MM.1S (cell line): ENCODE data around the gene SVEP1.

ENCODE experiments used
- DNase-seq: peaks from one replicate; pipeline ENCODE4 v3.0.0-alpha.2; 2015
- H2AFZ ChIP-seq: fragments of 300-600 bp; sonication (generic); 2 replicates; pipeline ENCODE4 v1.6.0; 2016; ENCODE audit warnings: antibody characterized with exemption, low read length
- H3F3A ChIP-seq: fragments of 300-600 bp; sonication (generic); 2 replicates; pipeline ENCODE4 v1.6.1; 2016; ENCODE audit warnings: mild to moderate bottlenecking, antibody characterized with exemption, low read length, moderate library complexity, mixed read lengths; ENCODE audit not compliant: insufficient read depth
- H3K27ac ChIP-seq: fragments of 300-600 bp; sonication (generic); 2 replicates; pipeline ENCODE4 v1.5.1; 2016; ENCODE audit warnings: mild to moderate bottlenecking, low read length
- H3K27me3 ChIP-seq: fragments of 300-600 bp; sonication (generic); replicated peaks from 2 replicates; pipeline ENCODE4 v1.6.0; 2016; ENCODE audit warnings: low read length; ENCODE audit not compliant: insufficient read depth
- H3K36me3 ChIP-seq: fragments of 300-600 bp; sonication (generic); replicated peaks from 2 replicates; pipeline ENCODE4 v1.6.1; 2016; ENCODE audit warnings: mild to moderate bottlenecking, low read length, mixed read lengths; ENCODE audit not compliant: insufficient read depth
- H3K4me1 ChIP-seq: fragments of 300-600 bp; sonication (generic); 2 replicates; pipeline ENCODE4 v1.6.1; 2016; ENCODE audit warnings: low read length, mixed read lengths
- H3K4me2 ChIP-seq: fragments of 300-600 bp; sonication (generic); 2 replicates; pipeline ENCODE4 v1.6.0; 2016; ENCODE audit warnings: low read depth, low read length
- H3K4me3 ChIP-seq: fragments of 300-600 bp; sonication (generic); 2 replicates; pipeline ENCODE4 v1.5.1; 2016; ENCODE audit warnings: low read length, mixed read lengths
- H3K79me2 ChIP-seq: fragments of 300-600 bp; sonication (generic); 2 replicates; pipeline ENCODE4 v1.6.1; 2016; ENCODE audit warnings: mixed run types, low read length, mixed read lengths
- H3K9ac ChIP-seq: fragments of 300-600 bp; sonication (generic); 2 replicates; pipeline ENCODE4 v1.6.1; 2016; ENCODE audit warnings: low read length, mixed read lengths
- H3K9me2 ChIP-seq: fragments of 300-600 bp; sonication (generic); replicated peaks from 2 replicates; pipeline ENCODE4 v1.6.1; 2016; ENCODE audit warnings: mild to moderate bottlenecking, low read length, mixed read lengths; ENCODE audit not compliant: insufficient read depth
- H3K9me3 ChIP-seq: fragments of 300-600 bp; sonication (generic); replicated peaks from 2 replicates; pipeline ENCODE4 v1.6.1; 2016; ENCODE audit warnings: mild to moderate bottlenecking, low read length, mixed read lengths; ENCODE audit not compliant: insufficient read depth
- H4K20me1 ChIP-seq: fragments of 300-600 bp; sonication (generic); 2 replicates; pipeline ENCODE4 v1.6.1; 2016; ENCODE audit warnings: mild to moderate bottlenecking, low read length, moderate library complexity, mixed read lengths; ENCODE audit not compliant: insufficient read depth
- EZH2 ChIP-seq: fragments of 300-600 bp; sonication (generic); optimal IDR thresholded peaks from 2 replicates; pipeline ENCODE3; 2017; ENCODE audit warnings: low read depth, mild to moderate bottlenecking, antibody characterized with exemption, low read length, mixed read lengths
- EZH2phosphoT487 ChIP-seq: fragments of 300-600 bp; sonication (generic); IDR thresholded peaks from 2 replicates; pipeline ENCODE4 v1.6.1; 2018; ENCODE audit warnings: antibody characterized with exemption, low read length
- TF ChIP-seq, protein P1 (sequence below): fragments of 300-600 bp; sonication (generic); IDR thresholded peaks from 2 replicates; pipeline ENCODE4 v1.5.1; 2016; ENCODE audit warnings: antibody characterized with exemption, low read length, mixed read lengths

Gene SVEP1

DNA sequence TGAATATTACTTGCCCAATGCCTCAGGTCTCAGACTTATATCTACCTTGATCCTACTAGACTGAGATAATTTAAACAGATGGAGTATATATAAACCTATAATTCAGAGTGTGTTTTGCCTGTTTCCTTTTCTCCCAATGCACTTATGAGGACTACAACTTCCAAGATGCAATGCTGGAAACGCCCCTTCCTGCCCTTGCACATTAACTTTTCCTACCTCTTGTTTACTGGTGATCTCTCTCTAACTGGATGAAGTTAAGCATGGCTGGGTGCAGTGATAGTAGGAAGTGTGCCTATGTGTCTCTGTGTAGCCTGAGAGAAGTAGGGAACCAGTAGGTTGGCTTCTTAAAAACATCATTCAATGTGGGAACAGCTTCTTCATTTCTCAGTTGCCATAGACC is 115.2 kb downstream of the SVEP1 start:
- DNase-seq = peak; percentile 8
- Histone ChIP-seq H3F3A (no peaks in the 10 kb centered on the region), H3K4me3 (no peak overlapping the region), H3K4me2 (no peak overlapping the region), H4K20me1 (no peaks in the 10 kb centered on the region), H3K9me3 (no peaks in the 10 kb centered on the region), H3K36me3 (no peaks in the 10 kb centered on the region), H3K79me2 (no peaks in the 10 kb centered on the region), H3K4me1 (no peaks in the 10 kb centered on the region), H3K9me2 (no peaks in the 10 kb centered on the region), H3K27ac (no peak overlapping the region), H2AFZ (0 out of 2 replicates have a peak overlapping the region, but pooled peaks have one; percentile 1), H3K9ac (no peak overlapping the region), H3K27me3 (no peaks in the 10 kb centered on the region)
- TF ChIP-seq EZH2phosphoT487 (no peak), EZH2 (no peak)
- TF ChIP-seq, protein P1, sequence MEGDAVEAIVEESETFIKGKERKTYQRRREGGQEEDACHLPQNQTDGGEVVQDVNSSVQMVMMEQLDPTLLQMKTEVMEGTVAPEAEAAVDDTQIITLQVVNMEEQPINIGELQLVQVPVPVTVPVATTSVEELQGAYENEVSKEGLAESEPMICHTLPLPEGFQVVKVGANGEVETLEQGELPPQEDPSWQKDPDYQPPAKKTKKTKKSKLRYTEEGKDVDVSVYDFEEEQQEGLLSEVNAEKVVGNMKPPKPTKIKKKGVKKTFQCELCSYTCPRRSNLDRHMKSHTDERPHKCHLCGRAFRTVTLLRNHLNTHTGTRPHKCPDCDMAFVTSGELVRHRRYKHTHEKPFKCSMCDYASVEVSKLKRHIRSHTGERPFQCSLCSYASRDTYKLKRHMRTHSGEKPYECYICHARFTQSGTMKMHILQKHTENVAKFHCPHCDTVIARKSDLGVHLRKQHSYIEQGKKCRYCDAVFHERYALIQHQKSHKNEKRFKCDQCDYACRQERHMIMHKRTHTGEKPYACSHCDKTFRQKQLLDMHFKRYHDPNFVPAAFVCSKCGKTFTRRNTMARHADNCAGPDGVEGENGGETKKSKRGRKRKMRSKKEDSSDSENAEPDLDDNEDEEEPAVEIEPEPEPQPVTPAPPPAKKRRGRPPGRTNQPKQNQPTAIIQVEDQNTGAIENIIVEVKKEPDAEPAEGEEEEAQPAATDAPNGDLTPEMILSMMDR = no peak

DNA sequence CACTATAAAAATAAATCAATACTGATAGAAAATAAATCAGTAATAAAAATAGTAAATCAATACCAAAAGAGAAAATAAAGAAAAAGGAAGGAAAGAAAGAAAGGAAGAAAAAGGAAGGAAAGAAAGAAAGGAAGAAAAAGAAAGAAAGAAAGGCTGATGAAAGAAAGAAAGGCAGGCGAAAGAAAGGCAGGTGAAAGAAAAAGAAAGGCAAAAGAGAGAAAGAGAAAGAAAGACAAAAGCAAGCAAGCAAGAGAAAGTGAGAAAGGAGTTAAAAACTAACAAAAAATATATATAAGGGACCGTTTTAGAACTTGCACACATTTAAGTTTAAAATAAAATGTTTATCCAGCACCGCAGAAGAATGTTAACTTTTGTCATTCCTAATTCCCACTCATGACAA is 116.0 kb downstream of the SVEP1 start:
- H3K79me2 ChIP-seq = no peaks in the 10 kb centered on the region
- H3K4me3 ChIP-seq = no peak overlapping the region
- H3K9me3 ChIP-seq = no peaks in the 10 kb centered on the region
- H2AFZ ChIP-seq = no peak overlapping the region
- TF ChIP-seq, protein P1 = no peak
- no peak for TF ChIP-seq EZH2phosphoT487
- no peak for TF ChIP-seq EZH2
- no peak for DNase-seq
- H3K9ac ChIP-seq = no peak overlapping the region
- H3K4me1 ChIP-seq = no peaks in the 10 kb centered on the region
- no peaks in the 10 kb centered on the region for H4K20me1 ChIP-seq
- H3K9me2 ChIP-seq = no peaks in the 10 kb centered on the region
- H3F3A ChIP-seq = no peaks in the 10 kb centered on the region
- H3K4me2 ChIP-seq = no peak overlapping the region
- H3K27ac ChIP-seq = no peak overlapping the region
- H3K27me3 ChIP-seq = no peaks in the 10 kb centered on the region
- H3K36me3 ChIP-seq = no peaks in the 10 kb centered on the region

GRCh38 chr9:110457245-110457644 is 122.3 kb downstream of the SVEP1 start:
- Histone ChIP-seq H3K27ac (no peak overlapping the region), H3K9me3 (no peaks in the 10 kb centered on the region), H3K36me3 (no peaks in the 10 kb centered on the region), H3K79me2 (no peaks in the 10 kb centered on the region), H3K9me2 (no peaks in the 10 kb centered on the region), H3K4me3 (no peak overlapping the region), H2AFZ (no peak overlapping the region), H3K27me3 (no peaks in the 10 kb centered on the region), H4K20me1 (no peaks in the 10 kb centered on the region), H3K4me1 (no peaks in the 10 kb centered on the region), H3F3A (no peaks in the 10 kb centered on the region), H3K4me2 (no peak overlapping the region), H3K9ac (no peak overlapping the region)
- no peak for DNase-seq
- TF ChIP-seq EZH2 = no peak
- no peak for TF ChIP-seq EZH2phosphoT487
- TF ChIP-seq, protein P1 = no peak
